GM12878 (cell line): ENCODE data around the gene TRIM54. TPM values are rescaled to one million over a fixed set of nuclear protein-coding genes. Genes with fewer than 3 reads are reported as not detected.

ENCODE experiments used
- ATAC-seq: fragments of 200-7000 bp; cut with Tn5 transposase; 3 replicates; pipeline ENCODE4 v1.9.1; 2020; ENCODE audit warnings: mild to moderate bottlenecking, moderate library complexity
- BruUV-seq: library from RNA; stranded (reverse); fragments of 400-500 nt; replicated peaks from 2 replicates; lab custom pipeline; 2021; lab: Mats Ljungman, UMichigan
- CTCF ChIA-PET: fragments of 300-600 bp; sonication (Branson Sonifier 250); formaldehyde crosslinking; extraction: SDS; loops from one replicate; lab custom pipeline; 2021; ENCODE audit warnings: inconsistent platforms; lab: Yijun Ruan, JAX
- POLR2A ChIA-PET: fragments of 350-600 bp; formaldehyde crosslinking; extraction: SDS; loops from one replicate; lab custom pipeline; 2021; ENCODE audit warnings: inconsistent platforms; lab: Charles Lee
- RAD21 ChIA-PET: fragments of 300-600 bp; sonication (Branson Sonifier 250); formaldehyde crosslinking; loops from one replicate; lab custom pipeline; 2023; ENCODE audit warnings: antibody characterized with exemption; ENCODE audit not compliant: unreplicated experiment; lab: Charles Lee
- SMC1A ChIA-PET: fragments of 300-600 bp; sonication (Branson Sonifier 250); formaldehyde crosslinking; loops from one replicate; lab custom pipeline; 2023; ENCODE audit not compliant: unreplicated experiment, uncharacterized antibody; lab: Charles Lee
- DNase-seq: peaks from one replicate; pipeline ENCODE4 v3.0.0-alpha.2; 2011; ENCODE audit warnings: low read depth, low spot score
- FAIRE-seq: peaks from 3 replicates; lab custom pipeline; 2011; peaks lifted over from hg19 to GRCh38; lab: Jason Lieb, UNC
- H2AFZ ChIP-seq: 2 replicates; pipeline ENCODE4 v1.6.0; 2011; ENCODE audit warnings: low read depth, low read length, control low read depth; ENCODE audit not compliant: control insufficient read depth
- H3K27ac ChIP-seq: 2 replicates; pipeline ENCODE4 v1.5.1; 2011; ENCODE audit warnings: control low read depth; ENCODE audit not compliant: control insufficient read depth, insufficient read depth
- H3K27me3 ChIP-seq, 2 experiments: replicated peaks in 1 of 2; 2 replicates each; pipeline versions ENCODE4 v1.6.0 to v1.6.1; 2011; ENCODE audit warnings: low read length in 1 of 2; ENCODE audit not compliant: control insufficient read depth in 2 of 2, insufficient read depth in 2 of 2
- H3K36me3 ChIP-seq, 2 experiments: 2 replicates each; pipeline ENCODE4 v1.5.1; 2011; ENCODE audit warnings: low read length in 1 of 2; ENCODE audit not compliant: control insufficient read depth in 2 of 2, insufficient read depth in 2 of 2
- H3K4me1 ChIP-seq: 2 replicates; pipeline ENCODE4 v1.6.1; 2011; ENCODE audit warnings: mild to moderate bottlenecking, low read length, moderate library complexity, mixed read lengths; ENCODE audit not compliant: control insufficient read depth, insufficient read depth
- H3K4me2 ChIP-seq: 2 replicates; pipeline ENCODE4 v1.6.0; 2011; ENCODE audit warnings: control low read depth; ENCODE audit not compliant: control insufficient read depth, insufficient read depth
- H3K4me3 ChIP-seq: fragments of 200-600 bp; sonication (generic); 2 replicates; pipeline ENCODE4 v1.5.1; 2016
- H3K79me2 ChIP-seq: 2 replicates; pipeline ENCODE4 v1.6.0; 2011; ENCODE audit warnings: low read length; ENCODE audit not compliant: control insufficient read depth, insufficient read depth
- H3K9ac ChIP-seq: 2 replicates; pipeline ENCODE4 v1.8.0; 2011; ENCODE audit warnings: low read length, control low read depth, mixed read lengths; ENCODE audit not compliant: control insufficient read depth, insufficient read depth
- H3K9me3 ChIP-seq: replicated peaks from 3 replicates; pipeline ENCODE4 v1.5.1; 2011; ENCODE audit warnings: mild to moderate bottlenecking, low read length; ENCODE audit not compliant: control insufficient read depth, insufficient read depth
- H4K20me1 ChIP-seq: 2 replicates; pipeline ENCODE4 v1.6.0; 2011; ENCODE audit not compliant: control insufficient read depth, insufficient read depth
- IRF4 ChIP-seq: IDR thresholded peaks from 2 replicates; pipeline ENCODE4 v1.6.1; 2011; ENCODE audit warnings: low read depth, low read length
- MXI1 ChIP-seq: fragments of 150-350 bp; IDR thresholded peaks from 2 replicates; pipeline ENCODE4 v1.6.1; 2011; ENCODE audit warnings: low read depth, mild to moderate bottlenecking, inconsistent platforms, low read length, improper control_type of control experiment
- STAT3 ChIP-seq: IDR thresholded peaks from 2 replicates; pipeline ENCODE4 v1.6.1; 2011; ENCODE audit warnings: low read depth, low read length, improper control_type of control experiment
- WGBS: methylation state at CpG from one replicate; pipeline ENCODE4 v1.1.6; 2016; ENCODE audit warnings: low lambda C conversion rate; ENCODE audit not compliant: insufficient replicate concordance, insufficient coverage; ENCODE audit errors: missing lambda C conversion rate; 5-methylcytosine and 5-hydroxymethylcytosine counted together
- in situ Hi-C: fragments of 300-500 bp; cut with MboI; formaldehyde crosslinking; loops from 9 replicates; pipeline ENCODE4 v1.14.3; 2018; ENCODE audit warnings: mixed read lengths
- intact Hi-C: fragments of 100-400 bp; cut with micrococcal nuclease; formaldehyde crosslinking; loops from one replicate; pipeline ENCODE4 v1.14.2; 2022; ENCODE audit not compliant: unreplicated experiment
- polyA plus RNA-seq, 11 experiments: library from polyadenylated mRNA; depleted of rRNA in 4 of 11; unstranded in 6 of 11; stranded (reverse) in 5 of 11; fragments of >200 nt; fragmentation: Nextera tagmentation in 4 of 11; fragmentation: Illumina TruSeq in 1 of 11; extraction: Ambion mirVana in 4 of 11; extraction: Trizol in 1 of 11; gene quantifications; 1 replicate in 1 of 11; 2 replicates in 10 of 11; pipeline versions ENCODE4 v1.2.1 to v1.2.3, GENCODE V29; 2011 to 2016; ENCODE audit warnings: inconsistent platforms in 2 of 11, missing spikeins in 2 of 11, low read depth in 1 of 11
- total RNA-seq, 4 experiments: library from RNA; depleted of rRNA in 3 of 4; stranded (reverse); fragments of >200 nt in 3 of 4; fragmentation: Illumina TruSeq in 1 of 4; extraction: Trizol in 1 of 4; gene quantifications; 2 replicates each; pipeline versions ENCODE4 v1.2.1 to v1.2.3, GENCODE V29; 2013 to 2021
- TF ChIP-seq, protein P1 (sequence below): IDR thresholded peaks from 2 replicates; pipeline ENCODE4 v1.6.1; 2012; ENCODE audit warnings: mild to moderate bottlenecking, low read depth, low read length
- TF ChIP-seq, protein P2 (sequence below): IDR thresholded peaks from 2 replicates; pipeline ENCODE4 v1.6.1; 2011; ENCODE audit warnings: low read depth, low read length, improper control_type of control experiment, borderline replicate concordance

Gene TRIM54
- total and polyA plus RNA-seq, 10 of the 15 experiments (the other 5 are each of a cell fraction or from before 2014, with no cell fraction given) = 0.03 to 0.08 TPM; not detected in 8

DNA sequence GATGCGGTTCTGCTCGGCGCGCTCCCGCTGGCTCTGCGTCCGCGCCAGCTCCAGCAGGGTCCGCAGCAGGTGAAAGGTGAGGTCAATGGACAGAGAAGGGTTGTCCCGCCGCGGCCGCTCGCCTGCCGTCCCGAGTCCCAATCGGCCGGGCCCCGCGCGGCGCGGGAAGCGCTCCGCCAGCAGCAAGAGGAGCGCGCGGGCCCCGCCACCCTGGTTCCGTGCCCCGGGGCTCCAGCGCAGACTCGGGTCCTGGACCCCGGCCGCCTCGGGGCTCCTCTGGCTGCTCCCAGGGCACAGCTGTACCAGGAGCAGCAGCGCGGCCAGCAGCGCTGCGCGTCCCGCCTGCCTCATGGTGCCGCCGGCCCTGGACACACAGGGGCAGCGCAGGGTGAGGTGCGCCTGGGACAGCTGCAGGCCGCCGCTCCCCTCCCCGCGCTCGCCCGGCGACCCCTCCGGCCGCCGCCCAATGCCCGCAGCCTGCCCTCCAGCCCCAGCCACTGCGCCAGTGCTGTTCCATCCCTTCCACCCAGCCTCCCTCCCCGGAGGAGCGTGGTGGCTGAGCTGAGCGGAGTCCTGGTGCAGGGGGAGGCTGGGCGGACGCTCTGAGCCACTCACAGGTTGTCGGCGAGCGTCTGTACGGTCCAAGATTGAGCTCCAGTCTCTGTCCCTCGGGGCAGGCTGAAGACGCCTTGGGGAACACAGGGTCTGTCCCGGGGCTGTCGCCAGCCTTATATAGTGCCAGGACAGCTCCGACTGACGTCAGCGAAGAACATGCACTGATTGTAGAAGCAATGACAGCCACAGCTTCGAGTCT is 25.5 kb downstream of the TRIM54 start (continued):
- TF ChIP-seq, protein P1, sequence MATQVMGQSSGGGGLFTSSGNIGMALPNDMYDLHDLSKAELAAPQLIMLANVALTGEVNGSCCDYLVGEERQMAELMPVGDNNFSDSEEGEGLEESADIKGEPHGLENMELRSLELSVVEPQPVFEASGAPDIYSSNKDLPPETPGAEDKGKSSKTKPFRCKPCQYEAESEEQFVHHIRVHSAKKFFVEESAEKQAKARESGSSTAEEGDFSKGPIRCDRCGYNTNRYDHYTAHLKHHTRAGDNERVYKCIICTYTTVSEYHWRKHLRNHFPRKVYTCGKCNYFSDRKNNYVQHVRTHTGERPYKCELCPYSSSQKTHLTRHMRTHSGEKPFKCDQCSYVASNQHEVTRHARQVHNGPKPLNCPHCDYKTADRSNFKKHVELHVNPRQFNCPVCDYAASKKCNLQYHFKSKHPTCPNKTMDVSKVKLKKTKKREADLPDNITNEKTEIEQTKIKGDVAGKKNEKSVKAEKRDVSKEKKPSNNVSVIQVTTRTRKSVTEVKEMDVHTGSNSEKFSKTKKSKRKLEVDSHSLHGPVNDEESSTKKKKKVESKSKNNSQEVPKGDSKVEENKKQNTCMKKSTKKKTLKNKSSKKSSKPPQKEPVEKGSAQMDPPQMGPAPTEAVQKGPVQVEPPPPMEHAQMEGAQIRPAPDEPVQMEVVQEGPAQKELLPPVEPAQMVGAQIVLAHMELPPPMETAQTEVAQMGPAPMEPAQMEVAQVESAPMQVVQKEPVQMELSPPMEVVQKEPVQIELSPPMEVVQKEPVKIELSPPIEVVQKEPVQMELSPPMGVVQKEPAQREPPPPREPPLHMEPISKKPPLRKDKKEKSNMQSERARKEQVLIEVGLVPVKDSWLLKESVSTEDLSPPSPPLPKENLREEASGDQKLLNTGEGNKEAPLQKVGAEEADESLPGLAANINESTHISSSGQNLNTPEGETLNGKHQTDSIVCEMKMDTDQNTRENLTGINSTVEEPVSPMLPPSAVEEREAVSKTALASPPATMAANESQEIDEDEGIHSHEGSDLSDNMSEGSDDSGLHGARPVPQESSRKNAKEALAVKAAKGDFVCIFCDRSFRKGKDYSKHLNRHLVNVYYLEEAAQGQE = no peak
- TF ChIP-seq IRF4 (no peak), STAT3 (no peak)
- TF ChIP-seq, protein P2, sequence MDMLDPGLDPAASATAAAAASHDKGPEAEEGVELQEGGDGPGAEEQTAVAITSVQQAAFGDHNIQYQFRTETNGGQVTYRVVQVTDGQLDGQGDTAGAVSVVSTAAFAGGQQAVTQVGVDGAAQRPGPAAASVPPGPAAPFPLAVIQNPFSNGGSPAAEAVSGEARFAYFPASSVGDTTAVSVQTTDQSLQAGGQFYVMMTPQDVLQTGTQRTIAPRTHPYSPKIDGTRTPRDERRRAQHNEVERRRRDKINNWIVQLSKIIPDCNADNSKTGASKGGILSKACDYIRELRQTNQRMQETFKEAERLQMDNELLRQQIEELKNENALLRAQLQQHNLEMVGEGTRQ = no peak
- TF ChIP-seq, all 136 proteins: peak for 0

DNA sequence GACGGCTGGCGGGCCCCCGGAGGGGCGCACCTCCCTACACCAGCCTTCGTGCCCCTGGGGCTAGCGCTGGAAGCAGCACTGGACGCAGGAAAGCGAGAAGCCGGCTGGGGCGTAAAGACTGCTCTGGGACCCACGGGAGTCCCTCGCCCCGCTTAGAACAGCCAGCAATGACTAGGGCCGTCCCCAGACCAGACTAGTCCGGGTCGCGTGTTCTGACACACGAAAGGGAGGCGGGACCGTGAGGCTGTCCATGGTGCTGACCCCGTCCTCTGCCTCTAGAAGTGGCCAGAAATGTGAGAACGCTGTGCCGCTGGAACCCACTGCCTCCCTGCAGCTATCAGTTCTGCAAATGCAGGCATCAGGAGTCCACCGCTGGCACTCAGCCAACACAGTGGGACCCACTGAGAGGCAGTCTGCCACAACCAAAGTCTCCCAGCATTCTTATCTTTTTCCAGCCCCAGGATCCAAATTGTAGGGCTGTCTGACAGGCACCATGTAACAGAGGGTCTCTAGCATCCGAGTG is 26.2 kb downstream of the TRIM54 start, which contains the start of gene UCN:
UCN (minus strand) TSS at position 87 of the 523 bp plus-strand sequence. CDS start 550 bp downstream, outside the sequence.
- Histone ChIP-seq H3K79me2 (no peaks in the 10 kb centered on the region), H3K4me1 (no peaks in the 10 kb centered on the region), H3K4me3 (no peak within 1 kb of the TSS), H3K9me3 (no peaks in the 10 kb centered on the region; the same call in 2 of the 3 replicates), H2AFZ (no peak within 1 kb of the TSS), H3K36me3 (peaks cover 0 to 3% of the 10 kb centered on the region in 2 experiments; a peak in 1 of 4 replicates), H3K27ac (no peak within 1 kb of the TSS), H4K20me1 (no peaks in the 10 kb centered on the region), H3K9ac (no peak within 1 kb of the TSS), H3K4me2 (no peak within 1 kb of the TSS), H3K27me3 (no peaks in the 10 kb centered on the region; a peak in 1 of 4 replicates)
- in situ Hi-C loops (no loop called here), intact Hi-C loops (no loop called here)
- no TSS peak for BruUV-seq
- ChIA-PET RAD21 (no interaction called here), CTCF (no interaction called here), SMC1A (no interaction called here), POLR2A (no interaction called here)
- TF ChIP-seq, protein P1 = peak; percentile 67; the same call in 1 of the 2 replicates
- no peak for TF ChIP-seq MXI1
- 95% methylated on average over 25 of the region's 25 CpGs for WGBS
- no peak for FAIRE-seq
- DNase-seq = no peak
- no peak for ATAC-seq
